SIG-M5 treated with dmso at 0.1 percent for 504 hours (cell line): ENCODE measurements around the gene MYL7.
"Not testable (repeated sequence)": the region's sequence is repeated elsewhere in the genome, so short reads cannot be mapped to it uniquely, and the experiment has no call there.

ENCODE experiments used
- DNase-seq: peaks from one replicate; lab custom pipeline; 2025; ENCODE audit not compliant: unreplicated experiment; lab: John Stamatoyannopoulos, UW

Gene MYL7

DNA sequence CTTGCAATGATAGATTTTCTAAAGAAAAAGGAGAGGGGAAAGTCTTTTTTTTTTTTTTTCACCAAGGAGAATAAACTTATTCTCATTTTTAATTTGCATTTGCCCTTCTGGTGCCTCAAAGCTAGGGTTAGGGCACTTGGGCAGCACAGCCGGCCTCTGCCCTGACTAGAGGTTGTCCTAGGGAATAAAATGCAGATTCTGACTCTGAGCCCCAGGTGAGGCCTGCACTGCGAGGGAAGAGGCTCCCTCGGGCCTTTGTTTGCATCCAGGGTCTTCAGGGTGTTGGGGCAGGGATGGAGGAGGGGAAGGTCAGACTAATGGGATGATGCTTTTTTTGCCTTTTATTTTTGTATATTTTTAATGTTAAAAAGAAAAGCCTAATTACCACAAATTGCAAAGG lies 7.8 kb downstream of the MYL7 start:
- no peak for DNase-seq

DNA sequence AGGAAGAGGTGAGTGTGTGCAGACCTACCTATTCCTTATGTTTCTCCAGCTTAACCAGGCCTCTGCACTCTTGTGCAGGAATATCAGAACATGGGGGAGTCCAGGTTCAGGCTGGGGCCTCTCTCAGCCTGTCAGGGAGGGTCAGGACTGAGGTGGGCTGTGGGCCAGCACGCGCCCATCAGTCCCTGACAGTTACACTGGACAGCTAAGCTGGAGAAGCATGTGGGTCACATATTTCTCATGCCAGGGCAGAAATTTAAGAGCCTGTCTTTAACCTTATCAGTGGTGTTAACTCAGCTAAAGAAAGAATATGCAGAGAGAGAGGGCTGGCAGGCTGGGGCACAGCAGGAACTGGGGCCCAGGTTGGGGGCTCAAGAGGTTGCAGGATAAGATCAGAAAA lies 9.1 kb downstream of the MYL7 start:
- no peak for DNase-seq

DNA sequence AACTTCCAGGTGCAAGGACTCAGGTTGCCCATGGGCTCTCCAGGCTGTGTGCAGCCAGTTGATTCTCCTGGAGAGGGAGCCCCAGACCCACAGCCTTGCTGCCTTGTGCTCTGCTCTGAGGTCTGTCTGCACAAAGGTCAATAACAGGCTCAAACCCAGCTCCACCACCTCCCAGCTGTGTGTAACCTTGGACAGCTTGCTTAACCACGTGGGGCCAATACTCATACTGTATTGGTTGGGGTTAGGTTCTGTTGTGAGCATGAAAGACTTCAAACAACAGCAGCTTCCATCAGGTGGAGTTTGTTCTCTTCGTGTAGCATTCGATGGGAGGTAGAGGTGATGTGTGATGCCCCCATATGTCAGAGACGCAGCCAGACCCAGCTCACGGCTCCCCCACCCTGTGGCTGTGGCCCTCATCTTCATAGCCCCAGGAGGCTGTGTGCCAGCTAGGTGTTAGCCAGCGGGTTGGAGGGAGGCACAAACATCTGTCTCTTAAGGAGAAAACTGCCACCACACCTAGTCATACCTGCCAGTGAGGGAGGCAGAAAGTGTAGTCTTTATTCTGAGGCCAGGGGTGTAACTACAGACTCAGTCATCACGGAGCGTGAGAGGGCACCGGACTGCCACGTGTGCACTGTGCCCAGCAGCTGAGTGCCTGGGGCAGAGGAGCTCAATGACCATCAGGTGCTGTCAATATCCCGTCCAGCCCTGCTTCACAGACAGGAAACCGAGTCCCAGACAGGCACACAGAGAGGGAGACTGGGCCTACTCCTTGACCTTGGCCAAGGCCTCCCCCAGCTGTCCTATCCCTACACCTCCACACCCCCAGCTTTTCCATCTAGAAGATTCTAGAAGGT lies 9.7 kb downstream of the MYL7 start:
- DNase-seq = peak; percentile 15

DNA sequence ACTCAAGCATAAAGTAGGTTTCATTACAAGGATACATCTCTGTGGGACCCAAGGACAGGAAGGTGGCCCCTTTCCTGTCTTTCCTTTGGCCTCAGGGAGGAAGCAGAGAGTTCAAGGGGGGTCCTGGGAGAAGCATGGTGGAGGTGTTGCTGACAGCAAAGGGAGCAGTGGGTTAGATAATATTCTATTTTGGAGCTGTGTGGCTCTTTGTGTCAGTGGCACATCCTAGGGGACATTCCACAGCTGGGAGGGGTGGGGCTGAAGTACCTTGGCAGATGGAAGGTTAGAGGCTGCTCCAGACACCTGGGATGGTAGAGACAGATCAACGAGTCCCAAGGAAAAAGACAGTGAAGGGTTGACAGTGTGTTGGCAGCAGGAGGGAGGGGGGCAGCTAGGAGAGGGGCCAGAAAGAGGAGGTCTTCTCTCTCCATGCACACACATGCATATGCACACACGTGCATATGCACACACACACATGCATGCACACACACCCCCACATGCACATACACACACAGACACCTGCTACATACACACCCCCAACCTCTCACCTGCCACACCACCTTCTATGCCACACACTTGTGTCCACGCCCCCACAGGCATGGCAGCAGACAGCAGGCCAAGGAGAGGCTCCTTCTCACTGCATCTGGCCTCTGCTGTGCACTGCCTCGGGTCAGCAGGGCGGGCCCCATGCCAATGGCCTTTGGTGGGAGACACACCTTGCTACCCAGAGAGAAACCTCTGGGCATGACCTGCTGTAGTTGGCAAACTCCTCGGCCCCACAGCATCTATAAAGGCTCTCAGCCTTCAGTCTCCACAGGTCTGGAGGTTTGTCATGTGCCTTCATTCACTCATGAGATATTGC lies 12.2 kb downstream of the MYL7 start:
- DNase-seq = no peak

DNA sequence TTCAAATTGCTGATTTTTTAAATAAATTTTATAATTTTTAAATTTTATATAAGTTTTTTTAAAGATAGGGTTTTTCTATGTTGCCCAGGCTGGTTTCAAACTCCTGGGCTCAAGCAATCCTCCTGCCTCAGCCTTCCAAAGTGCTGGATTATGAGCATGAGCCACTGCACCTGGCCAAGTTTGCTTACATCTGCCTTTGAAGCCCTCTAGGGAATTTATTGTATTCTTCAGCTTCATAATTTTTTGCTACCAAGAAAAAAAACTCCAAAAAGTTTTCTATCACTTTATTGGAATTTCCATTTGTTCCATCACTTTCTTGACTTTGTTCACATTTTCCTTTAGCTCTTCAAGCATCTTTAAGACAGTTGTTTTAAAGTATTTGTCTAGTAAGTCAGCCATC lies 14.0 kb downstream of the MYL7 start:
- DNase-seq = no peak

DNA sequence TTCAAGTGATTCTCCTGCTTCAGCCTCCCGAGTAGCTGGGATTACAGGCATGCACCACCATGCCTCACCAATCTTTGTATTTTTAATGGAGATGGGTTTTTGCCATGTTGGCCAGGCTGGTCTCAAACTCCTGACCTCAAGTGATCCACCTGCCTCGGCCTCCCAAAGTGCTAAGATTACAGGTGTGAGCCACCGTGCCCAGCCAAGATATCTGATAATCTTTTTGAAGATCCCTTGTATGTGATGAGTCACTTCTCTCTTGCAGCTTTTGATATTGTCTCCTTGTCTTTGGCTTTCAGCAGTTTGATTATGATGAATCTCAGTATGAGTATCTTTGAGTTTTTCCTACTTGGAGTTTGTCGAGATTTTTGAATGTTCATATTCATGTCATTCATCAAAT lies 14.6 kb downstream of the MYL7 start:
- not testable (repeated sequence) for DNase-seq

DNA sequence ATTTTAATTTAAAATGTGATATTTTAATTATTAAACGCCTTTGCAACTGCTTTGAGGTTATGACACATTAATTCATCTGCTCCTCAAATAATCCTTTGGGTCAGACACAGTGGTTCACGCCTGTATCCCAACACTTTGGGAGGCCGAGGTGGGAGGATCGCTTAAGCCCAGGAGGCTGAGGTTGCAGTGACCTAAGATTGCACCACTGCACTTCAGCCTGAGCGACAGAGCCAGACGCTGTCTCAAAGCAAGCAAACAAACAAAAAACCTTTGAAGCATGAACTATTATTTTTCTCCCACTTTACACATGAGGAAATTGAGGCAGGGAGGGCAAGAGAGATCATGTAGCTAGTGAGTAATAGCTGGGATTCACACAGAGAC lies 16.3 kb downstream of the MYL7 start:
- no peak for DNase-seq

DNA sequence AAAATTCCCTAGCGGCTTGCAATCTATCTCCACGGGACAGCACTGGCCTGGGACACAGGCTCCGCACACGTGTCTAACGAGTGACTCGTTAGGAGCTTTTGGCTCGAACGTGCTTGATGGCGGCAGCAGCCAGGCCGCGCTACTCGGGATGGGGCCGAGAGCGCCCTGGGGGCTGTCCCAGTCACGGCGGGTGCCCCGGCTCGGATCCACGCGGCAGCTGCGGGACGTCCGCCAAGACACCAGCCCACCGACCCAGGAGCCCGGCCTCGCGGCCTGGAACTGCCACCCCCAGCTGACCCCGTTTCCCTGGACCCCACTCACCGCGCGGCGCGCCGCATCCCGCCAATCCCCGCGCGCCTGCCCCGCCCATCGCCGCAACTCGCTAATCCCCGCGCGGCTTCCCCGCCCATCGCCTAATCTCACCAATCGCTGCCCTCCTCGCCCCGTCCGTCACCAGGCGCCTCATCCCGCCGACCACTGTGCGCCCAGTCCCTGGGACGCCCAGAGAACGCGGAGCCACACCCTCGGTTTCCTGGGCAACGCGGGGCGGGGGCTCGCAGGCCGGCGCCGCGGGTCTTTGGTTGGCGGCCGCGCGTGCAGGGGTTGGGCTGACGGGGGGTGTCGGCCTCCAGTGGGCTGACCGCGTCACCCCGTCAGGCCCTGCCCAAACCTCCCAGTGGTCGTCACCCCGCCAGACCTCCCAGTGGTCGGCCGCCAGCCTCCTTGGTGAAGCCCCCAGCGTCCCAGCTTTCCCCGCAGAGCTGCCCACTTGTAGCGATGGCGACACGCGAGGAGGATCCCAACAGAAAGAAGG lies 17.7 kb downstream of the MYL7 start, which contains the start of gene POLD2:
TSS of gene POLD2 (minus strand) at position 359 of the 814 bp plus-strand sequence. CDS start 1,495 bp downstream, outside the sequence.
- DNase-seq = peak; percentile 96

DNA sequence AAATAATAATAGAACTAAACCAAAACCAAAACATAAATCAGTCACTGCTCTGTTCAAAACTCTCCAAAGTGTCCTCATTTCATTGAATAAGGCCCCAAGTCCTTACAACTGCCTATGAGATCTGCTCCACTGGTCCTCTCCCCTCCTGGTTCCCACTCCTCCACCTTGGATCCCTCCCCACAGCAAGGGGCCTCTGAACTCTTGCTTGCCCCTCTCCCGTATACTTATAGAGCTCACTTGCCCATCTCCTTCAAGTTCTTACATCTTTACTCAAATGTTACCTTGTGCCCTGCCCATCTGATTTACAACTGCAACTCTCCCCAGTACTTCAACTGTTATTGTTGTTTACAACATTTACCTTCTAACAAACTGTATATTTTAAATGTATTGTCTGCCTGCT lies 18.6 kb downstream of the MYL7 start:
- DNase-seq = no peak

DNA sequence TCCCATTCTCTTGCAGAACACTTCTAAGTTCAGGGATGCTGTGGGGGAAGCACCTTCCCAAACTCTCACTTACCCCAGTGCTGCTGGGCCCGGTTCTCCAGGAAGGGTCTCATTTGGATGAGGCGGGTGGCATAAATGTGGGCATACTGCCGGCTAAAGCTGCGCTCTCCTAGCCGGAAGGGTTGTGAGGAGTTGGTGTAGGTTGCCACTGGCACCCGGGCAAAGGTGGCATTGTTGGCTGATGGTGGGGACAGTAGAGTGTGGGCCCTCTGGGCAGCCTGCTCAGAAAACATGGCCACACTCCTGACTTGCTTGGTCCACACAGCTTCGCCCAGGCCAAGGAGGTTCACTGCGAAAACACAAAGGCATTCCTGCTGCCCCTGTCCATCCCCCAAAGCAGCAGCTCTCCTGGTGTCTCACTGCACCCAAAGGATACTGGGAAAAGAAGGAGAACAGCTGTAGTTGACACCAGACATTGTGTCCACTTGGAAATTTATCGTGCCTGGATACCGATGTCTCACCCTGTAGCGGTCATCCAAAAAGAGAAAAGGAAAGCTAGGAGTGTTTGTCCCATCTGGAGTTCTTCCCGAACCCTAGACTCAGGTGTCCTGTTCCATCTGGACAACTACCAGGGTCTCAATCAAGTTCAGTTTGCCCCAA lies 19.2 kb downstream of the MYL7 start:
- no peak for DNase-seq

DNA sequence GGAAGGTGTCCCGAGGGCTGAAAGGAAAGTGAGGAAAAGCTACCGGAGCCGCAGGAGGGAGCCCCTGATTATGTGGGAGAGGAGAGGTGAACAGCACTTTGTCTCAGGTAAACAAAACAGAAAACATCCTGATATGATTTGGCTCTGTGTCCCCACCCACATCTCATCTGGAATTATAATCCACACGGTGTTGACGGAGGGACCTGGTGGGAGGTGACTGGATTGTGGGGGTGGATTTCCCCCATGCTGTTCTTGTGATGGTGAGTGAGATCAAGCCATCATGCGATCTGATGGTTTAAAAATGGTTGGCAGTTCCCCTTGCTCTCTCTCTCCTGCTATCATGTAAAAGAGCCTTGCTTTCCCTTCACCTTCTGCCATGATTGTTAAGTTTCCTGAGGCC lies 20.7 kb downstream of the MYL7 start:
- no peak for DNase-seq

DNA sequence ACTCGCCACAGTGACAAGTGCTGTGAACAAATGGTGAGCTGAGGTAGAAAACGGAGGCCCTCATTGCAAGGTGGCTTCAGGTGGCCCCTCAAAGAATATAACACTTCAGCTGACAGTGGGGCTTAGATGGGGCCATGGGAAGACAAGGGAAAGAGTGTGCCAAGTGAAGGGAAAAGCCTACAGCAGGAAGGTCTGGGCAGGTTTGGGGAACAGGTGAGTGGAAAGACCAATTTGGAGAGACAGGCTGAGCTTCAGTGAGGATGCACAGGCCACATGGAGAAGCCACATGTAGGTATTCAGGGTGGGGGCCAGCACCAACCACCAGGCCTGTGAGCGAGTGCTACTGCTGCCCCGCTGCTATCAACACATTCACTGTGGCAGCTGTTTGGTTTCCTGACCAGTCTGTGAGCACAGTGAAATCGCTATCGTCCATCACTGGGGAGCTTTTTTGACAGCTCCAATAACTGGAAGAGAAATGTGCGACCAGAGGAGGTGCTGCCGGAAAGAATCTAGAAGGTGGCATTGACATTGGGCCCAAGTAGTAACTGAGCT lies 21.2 kb downstream of the MYL7 start:
- no peak for DNase-seq

DNA sequence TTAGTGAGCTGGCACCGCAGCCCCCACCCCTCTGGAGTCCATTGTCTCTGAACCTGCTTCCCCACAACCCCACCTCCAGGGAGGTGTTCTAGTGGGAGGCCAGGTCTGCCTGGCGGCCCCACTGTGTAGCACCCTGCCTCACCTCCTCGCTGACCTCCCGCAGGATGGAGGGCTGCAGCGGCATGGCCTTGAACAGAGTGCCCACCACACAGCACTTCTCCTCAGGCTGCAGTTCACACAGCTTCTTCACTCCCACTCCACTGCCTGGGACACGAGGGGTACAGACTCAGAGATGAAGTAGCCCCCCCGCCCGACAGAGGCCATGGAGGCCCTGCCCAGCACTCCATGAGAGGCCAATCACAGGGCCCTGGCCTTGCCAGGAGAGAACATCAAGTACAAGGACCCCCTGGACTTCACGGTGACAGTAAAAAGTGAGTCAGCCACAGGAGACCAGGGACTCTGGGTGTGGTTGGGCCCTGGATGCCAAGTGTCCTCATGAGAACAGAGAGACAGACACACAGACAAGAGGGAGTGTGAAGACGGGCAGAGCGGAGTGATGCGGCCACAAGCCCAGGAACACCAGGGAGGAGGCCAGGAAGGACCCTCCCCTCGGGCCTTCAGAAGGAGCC lies 23.2 kb downstream of the MYL7 start:
- no peak for DNase-seq

DNA sequence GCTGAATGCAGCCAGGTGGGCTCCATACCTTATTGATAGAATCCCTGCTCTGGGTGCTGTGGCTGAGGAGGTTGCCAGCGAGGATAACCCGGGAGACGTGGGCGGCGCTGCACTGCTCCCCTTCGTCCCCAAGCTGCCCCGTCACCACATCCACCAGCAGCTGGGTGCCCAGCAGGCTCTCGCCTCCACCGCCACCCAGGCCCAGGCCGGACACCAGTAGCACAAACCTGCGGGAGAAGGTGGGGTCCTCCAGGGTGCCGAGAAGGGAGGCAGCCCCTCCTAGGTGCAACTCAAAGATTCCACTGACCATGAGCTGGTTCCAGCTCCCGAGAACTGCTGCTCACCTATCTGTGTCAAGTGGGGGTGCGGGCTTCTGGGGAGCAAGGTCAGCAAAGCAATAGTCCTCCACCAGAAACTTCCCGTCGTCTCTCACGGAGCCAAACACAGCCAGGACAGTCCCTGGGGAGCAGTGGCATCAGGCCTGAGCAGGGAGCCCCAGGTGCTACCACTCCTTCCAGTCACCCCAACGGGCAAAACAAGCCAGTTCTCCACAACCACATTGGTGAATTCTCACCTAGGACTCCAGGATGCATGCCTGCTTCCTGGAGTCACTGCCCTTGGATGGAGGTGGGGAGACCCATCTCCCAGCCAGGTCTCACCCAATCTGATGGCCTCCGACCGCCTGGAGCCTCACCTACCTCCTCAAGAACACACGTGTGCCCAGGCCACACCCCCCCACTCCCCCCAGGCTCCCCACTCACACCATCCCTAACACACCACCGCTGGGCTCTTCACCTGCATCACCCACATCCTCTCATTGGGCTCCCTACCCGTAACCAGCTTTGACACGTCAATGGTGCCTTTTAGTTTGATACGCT lies 24.1 kb downstream of the MYL7 start:
- no peak for DNase-seq

DNA sequence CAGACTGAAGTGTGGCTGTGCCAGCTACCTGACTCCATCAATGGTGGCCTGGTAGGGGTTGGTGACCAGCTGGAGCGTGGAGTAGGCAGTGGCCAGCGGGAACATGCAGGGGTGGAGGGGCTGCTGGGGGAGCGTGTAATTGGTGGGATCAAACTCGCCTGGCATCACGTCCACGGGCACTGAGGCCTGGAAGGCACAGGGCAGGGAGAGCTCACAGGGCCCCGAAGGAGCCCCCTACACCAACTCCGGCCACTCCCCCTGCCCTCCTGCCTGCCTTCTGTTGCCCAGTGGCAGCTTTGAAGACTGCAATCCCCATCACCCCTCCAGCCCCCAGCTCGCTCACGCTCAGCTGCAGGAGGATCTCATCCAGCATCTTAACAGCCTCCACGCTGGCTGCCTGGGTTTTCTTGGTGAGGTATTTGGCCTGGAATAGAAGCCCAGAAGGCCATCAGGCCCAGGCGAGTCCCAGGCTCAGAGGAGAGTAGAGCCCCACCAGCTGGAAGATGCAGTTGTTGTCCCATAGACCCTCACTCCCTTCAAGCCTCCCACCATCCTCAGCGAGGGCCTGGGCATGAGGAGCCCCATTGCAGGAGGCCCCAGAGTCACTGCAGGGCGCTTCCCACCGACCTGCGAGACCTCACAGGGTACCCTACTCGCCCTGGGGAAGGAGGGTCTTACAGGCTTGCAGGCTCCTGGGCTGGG lies 24.9 kb downstream of the MYL7 start:
- no peak for DNase-seq

DNA sequence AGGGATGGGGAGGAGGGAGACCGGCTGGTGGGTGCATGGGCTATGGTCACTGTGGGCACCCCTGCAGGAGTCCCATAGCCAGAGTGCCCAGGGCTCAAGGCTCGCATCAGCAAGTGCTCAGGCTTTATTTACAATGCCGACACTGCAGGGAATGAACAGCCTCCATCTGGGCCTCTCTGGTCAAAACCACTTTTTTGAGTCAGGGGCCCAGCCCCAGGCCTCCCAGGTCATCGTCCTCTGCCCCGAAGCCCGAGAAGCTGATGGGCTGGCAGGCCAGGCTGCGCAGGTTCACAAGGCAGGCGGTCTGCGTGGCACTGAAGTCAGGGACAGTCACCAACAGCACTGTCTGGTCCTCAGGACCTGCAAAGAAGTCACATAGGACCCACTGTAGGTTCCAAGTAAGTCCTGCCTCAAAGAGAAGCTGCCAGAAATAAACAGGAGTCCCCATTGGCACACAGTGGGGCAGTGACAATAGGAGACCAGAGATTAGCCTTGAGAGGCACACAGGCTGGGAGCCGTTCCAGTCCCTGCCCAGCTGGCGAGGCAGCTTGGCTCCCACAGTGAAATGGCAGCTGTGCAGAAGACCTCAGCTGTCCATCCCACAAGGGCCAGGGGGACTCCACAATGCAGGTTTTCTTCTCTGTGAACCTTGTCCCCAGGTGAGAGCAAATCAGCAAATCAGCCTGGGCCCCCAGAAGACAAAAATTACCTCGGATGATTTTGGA lies 26.4 kb downstream of the MYL7 start:
- DNase-seq = no peak

DNA sequence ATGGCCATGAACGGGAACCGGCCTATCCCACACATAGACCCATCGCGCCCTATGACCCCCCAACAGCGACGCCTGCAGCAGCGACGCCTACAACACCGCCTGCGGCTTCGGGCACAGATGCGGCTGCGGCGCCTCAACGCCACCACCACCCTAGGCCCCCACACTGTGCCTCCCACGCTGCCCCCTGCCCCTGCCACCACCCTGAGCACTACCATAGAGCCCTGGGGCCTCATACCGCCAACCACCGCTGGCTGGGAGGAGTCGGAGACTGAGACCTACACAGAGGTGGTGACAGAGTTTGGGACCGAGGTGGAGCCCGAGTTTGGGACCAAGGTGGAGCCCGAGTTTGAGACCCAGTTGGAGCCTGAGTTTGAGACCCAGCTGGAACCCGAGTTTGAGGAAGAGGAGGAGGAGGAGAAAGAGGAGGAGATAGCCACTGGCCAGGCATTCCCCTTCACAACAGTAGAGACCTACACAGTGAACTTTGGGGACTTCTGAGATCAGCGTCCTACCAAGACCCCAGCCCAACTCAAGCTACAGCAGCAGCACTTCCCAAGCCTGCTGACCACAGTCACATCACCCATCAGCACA lies 27.3 kb downstream of the MYL7 start:
- no peak for DNase-seq
